ENCODE results near the gene ARL6IP5. TPM values are rescaled to one million over a fixed set of nuclear protein-coding genes. Genes with fewer than 3 reads are reported as not detected.

The ARL6IP5 gene
- total RNA-seq, 2 donors from 2014 or later, result 34.6 to 73.9 TPM

- ATAC-seq (no peak), DNase-seq (no peak)
- no peaks in the 10 kb centered on the region for H3K9me3 ChIP-seq
- H3K4me3 ChIP-seq, result no peak overlapping the region
- H3K4me1 ChIP-seq, result peaks cover 94% of the 10 kb centered on the region
- 43 to 46% methylated on average over 3 of the region's 3 CpGs for WGBS, 2 donors
- no peaks in the 10 kb centered on the region for H3K27me3 ChIP-seq
- intact Hi-C loops (cut with DNase I), result no loop called here
- peak overlapping the region in 3 of 4 donors; percentile 0 to 5 (median 3) for H3K27ac ChIP-seq
- H3K36me3 ChIP-seq (replicated peaks in 1 of 2; ENCODE audit: insufficient read depth in 1 of 2, low read depth in 2 of 2), result no peaks in the 10 kb centered on the region
- no peak for TF ChIP-seq CTCF (IDR thresholded peaks at IDR 0.05)
- TF ChIP-seq POLR2A (IDR thresholded peaks at IDR 0.05), result no peak
These were observed 5.3 kb downstream of the ARL6IP5 start for GRCh38 chr3:69090021-69090420.

DNA sequence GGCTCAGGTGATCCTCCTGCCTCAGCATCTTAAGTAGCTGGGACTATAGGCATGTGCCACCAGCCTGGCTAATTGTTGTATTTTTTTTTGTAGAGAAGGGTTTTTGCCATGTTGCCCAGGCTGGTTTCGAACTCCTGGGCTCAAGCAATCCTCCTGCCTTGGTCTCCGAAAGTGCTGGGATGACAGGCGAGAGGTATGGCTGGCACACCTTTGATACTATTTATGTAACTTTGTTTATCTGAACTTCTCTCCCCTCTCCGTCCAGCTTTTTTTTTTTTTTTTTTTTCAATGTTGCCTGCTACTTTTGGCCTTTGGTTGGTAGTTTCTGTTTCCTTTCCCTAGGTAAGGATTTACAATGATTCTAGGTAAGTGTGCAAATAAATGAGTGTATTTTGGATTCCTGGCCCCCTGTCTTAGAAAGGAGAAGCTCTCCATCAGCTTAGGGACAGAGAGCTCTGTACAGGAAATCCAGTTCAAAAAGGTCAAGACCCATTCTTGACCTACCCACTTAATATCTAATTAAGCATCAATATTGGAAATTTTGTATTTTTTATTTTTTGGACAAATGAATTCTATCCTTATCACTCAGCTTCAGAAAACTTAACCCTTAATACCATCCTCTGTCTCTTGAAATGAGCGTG is 6.8 kb downstream of the ARL6IP5 start:
- Histone ChIP-seq H3K4me1 (peaks cover 97% of the 10 kb centered on the region), H3K36me3 (replicated peaks in 1 of 2; ENCODE audit: insufficient read depth in 1 of 2, low read depth in 2 of 2) (no peaks in the 10 kb centered on the region), H3K27ac (peak overlapping the region in 3 of 4 donors; percentile 35 to 75 (median 50)), H3K27me3 (no peaks in the 10 kb centered on the region), H3K4me3 (no peak overlapping the region), H3K9me3 (no peaks in the 10 kb centered on the region)
- no peak for ATAC-seq
- no peak for DNase-seq
- intact Hi-C loops (cut with DNase I), result no loop called here
- TF ChIP-seq CTCF (IDR thresholded peaks at IDR 0.05) (no peak), POLR2A (IDR thresholded peaks at IDR 0.05) (no peak)
- WGBS, 2 donors, result 30 to 43% methylated on average over 5 of the region's 5 CpGs

DNA sequence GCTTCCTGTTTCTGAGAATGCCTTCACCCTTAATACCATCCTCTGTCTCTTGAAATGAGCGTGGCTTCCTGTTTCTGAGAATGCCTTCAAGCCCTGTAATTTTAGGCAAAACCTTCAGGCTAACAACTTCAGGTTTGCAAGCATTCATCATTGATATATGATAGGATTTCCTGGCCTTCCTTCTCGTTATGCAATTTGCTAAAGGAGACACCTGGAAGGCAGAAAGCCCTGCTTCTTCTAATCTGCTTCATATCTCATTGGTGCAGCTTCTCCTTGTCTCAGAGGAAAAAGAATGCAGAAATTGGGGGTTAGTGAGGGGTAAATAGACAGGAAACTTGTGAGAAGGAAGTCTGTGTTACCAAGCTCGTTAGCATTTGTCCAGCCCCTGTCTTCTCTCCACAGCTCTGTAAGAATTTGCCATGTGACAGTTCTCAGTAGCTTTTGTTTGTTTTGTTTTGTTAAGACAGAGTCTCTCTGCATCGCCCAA is 7.3 kb downstream of the ARL6IP5 start:
- Histone ChIP-seq H3K9me3 (no peaks in the 10 kb centered on the region), H3K27me3 (no peaks in the 10 kb centered on the region), H3K27ac (peak overlapping the region in 3 of 4 donors; percentile 35 to 75 (median 50)), H3K4me3 (no peak overlapping the region), H3K36me3 (replicated peaks in 1 of 2; ENCODE audit: insufficient read depth in 1 of 2, low read depth in 2 of 2) (no peaks in the 10 kb centered on the region), H3K4me1 (peaks cover 95% of the 10 kb centered on the region)
- no peak for DNase-seq
- 20 to 31% methylated on average over 4 of the region's 4 CpGs for WGBS, 2 donors
- TF ChIP-seq CTCF (IDR thresholded peaks at IDR 0.05), result no peak
- no peak for TF ChIP-seq POLR2A (IDR thresholded peaks at IDR 0.05)
- no peak for ATAC-seq
- intact Hi-C loops (cut with DNase I), result no loop called here

GRCh38 chr3:69094467-69095205 is 9.9 kb downstream of the ARL6IP5 start:
- DNase-seq (peak in 1 of 4 donors; percentile 30), ATAC-seq (no peak)
- intact Hi-C loops (cut with DNase I), result no loop called here
- Histone ChIP-seq H3K36me3 (replicated peaks in 1 of 2; ENCODE audit: insufficient read depth in 1 of 2, low read depth in 2 of 2) (no peaks in the 10 kb centered on the region), H3K27ac (peak overlapping the region; percentile 47 to 76 (median 68)), H3K4me1 (peaks cover 76% of the 10 kb centered on the region), H3K27me3 (no peaks in the 10 kb centered on the region), H3K9me3 (no peaks in the 10 kb centered on the region), H3K4me3 (no peak overlapping the region)
- WGBS, 2 donors, result 27 to 48% methylated on average over 8 of the region's 8 CpGs
- TF ChIP-seq POLR2A (IDR thresholded peaks at IDR 0.05) (no peak), CTCF (IDR thresholded peaks at IDR 0.05) (no peak)
